GM12878 (cell line): ENCODE data around the gene BTG4. TPM values are rescaled to one million over a fixed set of nuclear protein-coding genes. Genes with fewer than 3 reads are reported as not detected.

Experiments
- JUND ChIP-seq: IDR thresholded peaks from 2 replicates; pipeline ENCODE4 v1.6.1; 2012; ENCODE audit warnings: low read depth, mild to moderate bottlenecking, low read length, improper control_type of control experiment, moderate library complexity
- KAT2A ChIP-seq: conservative IDR thresholded peaks from 2 replicates; pipeline ENCODE4 v1.6.1; 2011; ENCODE audit warnings: low read depth, low read length; ENCODE audit not compliant: control insufficient read depth
- MEF2A ChIP-seq: IDR thresholded peaks from 2 replicates; pipeline ENCODE4 v1.6.1; 2011; ENCODE audit warnings: low read depth, mild to moderate bottlenecking, low read length, moderate library complexity; ENCODE audit not compliant: insufficient read depth
- NFIC ChIP-seq: IDR thresholded peaks from 2 replicates; pipeline ENCODE4 v1.6.1; 2012; ENCODE audit warnings: low read depth, mild to moderate bottlenecking, inconsistent platforms, low read length, moderate library complexity
- POU2F2 ChIP-seq: IDR thresholded peaks from 3 replicates; pipeline ENCODE4 v1.6.1; 2011; ENCODE audit warnings: low read depth, mild to moderate bottlenecking, low read length, borderline replicate concordance
- SPI1 ChIP-seq: IDR thresholded peaks from 2 replicates; pipeline ENCODE4 v1.6.1; 2011; ENCODE audit warnings: low read depth, mild to moderate bottlenecking, low read length, moderate library complexity, borderline replicate concordance; ENCODE audit not compliant: insufficient read depth
- TBL1XR1 ChIP-seq: IDR thresholded peaks from 2 replicates; pipeline ENCODE4 v1.6.1; 2012; ENCODE audit warnings: low read depth, low read length, improper control_type of control experiment
- polyA plus RNA-seq, 11 experiments: library from polyadenylated mRNA; depleted of rRNA in 4 of 11; unstranded in 6 of 11; stranded (reverse) in 5 of 11; fragments of >200 nt; fragmentation: Nextera tagmentation in 4 of 11; fragmentation: Illumina TruSeq in 1 of 11; extraction: Ambion mirVana in 4 of 11; extraction: Trizol in 1 of 11; gene quantifications; 1 replicate in 1 of 11; 2 replicates in 10 of 11; pipeline versions ENCODE4 v1.2.1 to v1.2.3, GENCODE V29; 2011 to 2016; ENCODE audit warnings: inconsistent platforms in 2 of 11, missing spikeins in 2 of 11, low read depth in 1 of 11
- total RNA-seq, 4 experiments: library from RNA; depleted of rRNA in 3 of 4; stranded (reverse); fragments of >200 nt in 3 of 4; fragmentation: Illumina TruSeq in 1 of 4; extraction: Trizol in 1 of 4; gene quantifications; 2 replicates each; pipeline versions ENCODE4 v1.2.1 to v1.2.3, GENCODE V29; 2013 to 2021
- TF ChIP-seq, protein P1 (sequence below): fragments of 150-350 bp; IDR thresholded peaks from 2 replicates; pipeline ENCODE4 v1.6.1; 2014; ENCODE audit warnings: mild to moderate bottlenecking, low read depth, low read length
- TF ChIP-seq, protein P2 (sequence below): fragments of 450-650 bp; formaldehyde crosslinking; IDR thresholded peaks from 2 replicates; pipeline ENCODE4 v1.5.0; 2022; ENCODE audit warnings: mild to moderate bottlenecking, missing genetic modification characterization

The BTG4 gene
- total and polyA plus RNA-seq, 10 of the 15 experiments (the other 5 are each of a cell fraction or from before 2014, with no cell fraction given), result 0.14 TPM; not detected in 9

DNA sequence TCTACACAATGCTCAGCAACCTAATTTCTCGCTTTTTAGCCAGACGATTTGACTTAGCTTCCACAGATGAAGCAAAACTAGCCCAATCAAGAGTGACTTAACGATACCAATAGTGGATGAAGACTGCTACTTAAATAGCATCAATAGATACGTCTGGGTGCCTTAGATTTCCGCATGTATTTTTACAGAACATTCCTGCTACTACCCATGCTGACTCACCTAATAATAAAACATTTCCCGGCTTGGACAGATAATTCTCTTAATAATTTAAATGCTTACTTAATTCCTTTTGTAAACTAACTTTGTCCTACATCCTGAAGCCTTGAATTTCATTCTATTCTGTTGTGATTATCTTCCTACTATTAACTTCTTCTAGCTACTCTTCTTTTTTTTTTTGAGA, 23.1 kb upstream of the BTG4 start (continued):
- TF ChIP-seq, protein P1, sequence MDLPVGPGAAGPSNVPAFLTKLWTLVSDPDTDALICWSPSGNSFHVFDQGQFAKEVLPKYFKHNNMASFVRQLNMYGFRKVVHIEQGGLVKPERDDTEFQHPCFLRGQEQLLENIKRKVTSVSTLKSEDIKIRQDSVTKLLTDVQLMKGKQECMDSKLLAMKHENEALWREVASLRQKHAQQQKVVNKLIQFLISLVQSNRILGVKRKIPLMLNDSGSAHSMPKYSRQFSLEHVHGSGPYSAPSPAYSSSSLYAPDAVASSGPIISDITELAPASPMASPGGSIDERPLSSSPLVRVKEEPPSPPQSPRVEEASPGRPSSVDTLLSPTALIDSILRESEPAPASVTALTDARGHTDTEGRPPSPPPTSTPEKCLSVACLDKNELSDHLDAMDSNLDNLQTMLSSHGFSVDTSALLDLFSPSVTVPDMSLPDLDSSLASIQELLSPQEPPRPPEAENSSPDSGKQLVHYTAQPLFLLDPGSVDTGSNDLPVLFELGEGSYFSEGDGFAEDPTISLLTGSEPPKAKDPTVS, result no peak
- TF ChIP-seq SPI1, result no peak
- TF ChIP-seq POU2F2, result no peak
- TF ChIP-seq KAT2A, result no peak
- no peak for TF ChIP-seq JUND
- no peak for TF ChIP-seq NFIC
- TF ChIP-seq, protein P2, sequence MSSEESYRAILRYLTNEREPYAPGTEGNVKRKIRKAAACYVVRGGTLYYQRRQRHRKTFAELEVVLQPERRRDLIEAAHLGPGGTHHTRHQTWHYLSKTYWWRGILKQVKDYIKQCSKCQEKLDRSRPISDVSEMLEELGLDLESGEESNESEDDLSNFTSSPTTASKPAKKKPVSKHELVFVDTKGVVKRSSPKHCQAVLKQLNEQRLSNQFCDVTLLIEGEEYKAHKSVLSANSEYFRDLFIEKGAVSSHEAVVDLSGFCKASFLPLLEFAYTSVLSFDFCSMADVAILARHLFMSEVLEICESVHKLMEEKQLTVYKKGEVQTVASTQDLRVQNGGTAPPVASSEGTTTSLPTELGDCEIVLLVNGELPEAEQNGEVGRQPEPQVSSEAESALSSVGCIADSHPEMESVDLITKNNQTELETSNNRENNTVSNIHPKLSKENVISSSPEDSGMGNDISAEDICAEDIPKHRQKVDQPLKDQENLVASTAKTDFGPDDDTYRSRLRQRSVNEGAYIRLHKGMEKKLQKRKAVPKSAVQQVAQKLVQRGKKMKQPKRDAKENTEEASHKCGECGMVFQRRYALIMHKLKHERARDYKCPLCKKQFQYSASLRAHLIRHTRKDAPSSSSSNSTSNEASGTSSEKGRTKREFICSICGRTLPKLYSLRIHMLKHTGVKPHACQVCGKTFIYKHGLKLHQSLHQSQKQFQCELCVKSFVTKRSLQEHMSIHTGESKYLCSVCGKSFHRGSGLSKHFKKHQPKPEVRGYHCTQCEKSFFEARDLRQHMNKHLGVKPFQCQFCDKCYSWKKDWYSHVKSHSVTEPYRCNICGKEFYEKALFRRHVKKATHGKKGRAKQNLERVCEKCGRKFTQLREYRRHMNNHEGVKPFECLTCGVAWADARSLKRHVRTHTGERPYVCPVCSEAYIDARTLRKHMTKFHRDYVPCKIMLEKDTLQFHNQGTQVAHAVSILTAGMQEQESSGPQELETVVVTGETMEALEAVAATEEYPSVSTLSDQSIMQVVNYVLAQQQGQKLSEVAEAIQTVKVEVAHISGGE (CRISPR knock-in tag), result no peak
- no peak for TF ChIP-seq TBL1XR1
- TF ChIP-seq MEF2A, result no peak
